Neural progenitor cell (in vitro differentiated cells): ENCODE data around the gene RHBDD1.

ENCODE experiments used
- CTCF ChIP-seq: fragments of 200-600 bp; sonication (generic); IDR thresholded peaks from 2 replicates; pipeline ENCODE4 v1.5.1; 2017; ENCODE audit warnings: antibody characterized with exemption, mild to moderate bottlenecking
- EZH2 ChIP-seq: fragments of 200-600 bp; sonication (generic); IDR thresholded peaks from 2 replicates; pipeline ENCODE4 v1.6.1; 2017; ENCODE audit warnings: antibody characterized with exemption, mild to moderate bottlenecking, moderate library complexity
- EZH2phosphoT487 ChIP-seq: fragments of 200-600 bp; sonication (generic); IDR thresholded peaks from 2 replicates; pipeline ENCODE4 v1.6.1; 2017; ENCODE audit warnings: antibody characterized with exemption

DNA sequence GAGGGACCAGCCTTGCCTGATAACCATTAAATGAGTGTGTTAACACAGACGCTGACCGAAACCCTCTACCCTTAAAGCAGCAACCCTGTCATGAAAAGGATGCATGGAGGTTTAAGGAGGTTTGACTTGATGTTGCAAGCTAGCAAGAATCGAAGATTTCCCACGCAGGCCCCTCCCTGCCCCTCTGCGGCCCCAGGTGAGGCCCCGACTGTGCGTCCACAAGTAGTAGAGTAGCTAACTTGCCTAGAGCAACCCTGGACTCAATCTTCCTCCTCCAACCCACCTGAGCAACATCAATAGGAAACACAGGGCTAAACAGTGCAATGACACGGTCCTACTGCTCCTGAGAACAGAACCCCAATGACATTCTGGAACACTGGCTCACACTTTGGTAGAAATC is 178.0 kb downstream of the RHBDD1 start:
- TF ChIP-seq EZH2 (no peak), CTCF (no peak), EZH2phosphoT487 (no peak)
